Central memory CD8-positive, alpha-beta T cell (primary cell): ENCODE results near the gene WDR19.
"Not testable (repeated sequence)": the region's sequence is repeated elsewhere in the genome, so short reads cannot be mapped to it uniquely, and the experiment has no call there.

Source experiments
- ATAC-seq: fragments of 150-1000 bp; cut with Tn5 transposase; replicated peaks from 2 replicates; pipeline ENCODE4 v1.10.0; 2022; ENCODE audit warnings: mild to moderate bottlenecking, moderate FRiP score, moderate number of reproducible peaks; ENCODE audit not compliant: poor library complexity, severe bottlenecking; ENCODE audit errors: extremely low read depth
- DNase-seq, 2 donors: peaks; one replicate each; pipeline ENCODE4 v3.0.0; 2021; ENCODE audit warnings: low spot score in 2 of 2
- H3K27ac Mint-ChIP-seq: one replicate; pipeline ENCODE4 v1.8.0; 2022; ENCODE audit warnings: low read depth, mild to moderate bottlenecking, moderate library complexity, mixed read lengths
- H3K27me3 Mint-ChIP-seq: one replicate; pipeline ENCODE4 v1.8.0; 2022; ENCODE audit warnings: mixed read lengths
- H3K36me3 Mint-ChIP-seq: one replicate; pipeline ENCODE4 v1.8.0; 2022; ENCODE audit warnings: mild to moderate bottlenecking, moderate library complexity, mixed read lengths; ENCODE audit not compliant: insufficient read depth
- H3K4me1 Mint-ChIP-seq: one replicate; pipeline ENCODE4 v1.8.0; 2022; ENCODE audit warnings: mixed read lengths
- H3K4me3 Mint-ChIP-seq: one replicate; pipeline ENCODE4 v1.8.0; 2022; ENCODE audit warnings: mild to moderate bottlenecking, moderate library complexity, mixed read lengths
- H3K9me3 Mint-ChIP-seq: one replicate; pipeline ENCODE4 v1.8.0; 2022; ENCODE audit warnings: mixed read lengths

The WDR19 gene

DNA sequence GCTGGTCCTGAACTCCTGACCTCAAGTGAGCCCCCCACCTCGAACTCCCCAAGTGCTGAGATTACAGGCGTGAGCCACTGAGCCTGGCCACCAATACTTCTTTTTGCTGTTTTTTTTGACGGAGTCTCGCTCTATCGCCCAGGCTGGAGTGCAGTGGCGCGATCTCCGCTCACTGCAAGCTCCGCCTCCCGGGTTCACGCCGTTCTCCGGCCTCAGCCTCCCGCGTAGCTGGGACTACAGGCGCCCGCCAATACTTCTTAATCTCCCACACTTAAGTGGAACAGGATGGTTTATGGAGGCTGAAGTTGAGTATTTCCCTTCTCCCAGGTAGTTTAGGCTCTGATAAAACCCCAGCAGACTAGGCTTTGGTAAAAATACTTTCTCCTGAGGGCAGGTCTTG is 1.7 kb upstream of the WDR19 start:
- not testable (repeated sequence) for H3K36me3 Mint-ChIP-seq, H3K4me3 Mint-ChIP-seq, H3K27ac Mint-ChIP-seq, ATAC-seq, H3K9me3 Mint-ChIP-seq, H3K4me1 Mint-ChIP-seq, DNase-seq
- peaks cover 14% of the 10 kb centered on the region for H3K27me3 Mint-ChIP-seq

DNA sequence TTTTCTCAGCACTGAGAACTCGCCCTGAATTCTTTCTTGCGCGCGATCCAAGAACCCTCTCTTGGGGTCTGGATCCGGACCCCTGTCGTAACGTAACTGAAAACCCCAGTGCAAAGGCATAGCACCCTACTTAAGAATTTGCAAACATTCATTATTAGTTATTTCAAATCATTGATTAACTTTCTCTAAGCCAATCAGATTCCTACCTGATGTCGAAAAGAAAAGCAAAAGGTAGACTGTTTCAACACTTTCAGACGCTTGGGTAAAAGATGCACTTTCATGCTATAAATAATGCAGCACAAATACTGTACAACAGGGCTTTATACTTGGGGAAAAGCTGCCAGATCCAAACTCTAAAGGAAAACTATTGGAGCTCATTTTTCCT is 817 bp upstream of the WDR19 start:
- DNase-seq (no peak), ATAC-seq (no peak)
- peaks cover 14% of the 10 kb centered on the region for H3K27me3 Mint-ChIP-seq
- H3K4me3 Mint-ChIP-seq = no peak overlapping the region
- no peaks in the 10 kb centered on the region for H3K4me1 Mint-ChIP-seq
- H3K27ac Mint-ChIP-seq = no peak overlapping the region
- H3K9me3 Mint-ChIP-seq = no peaks in the 10 kb centered on the region
- H3K36me3 Mint-ChIP-seq = peaks cover 2% of the 10 kb centered on the region

DNA sequence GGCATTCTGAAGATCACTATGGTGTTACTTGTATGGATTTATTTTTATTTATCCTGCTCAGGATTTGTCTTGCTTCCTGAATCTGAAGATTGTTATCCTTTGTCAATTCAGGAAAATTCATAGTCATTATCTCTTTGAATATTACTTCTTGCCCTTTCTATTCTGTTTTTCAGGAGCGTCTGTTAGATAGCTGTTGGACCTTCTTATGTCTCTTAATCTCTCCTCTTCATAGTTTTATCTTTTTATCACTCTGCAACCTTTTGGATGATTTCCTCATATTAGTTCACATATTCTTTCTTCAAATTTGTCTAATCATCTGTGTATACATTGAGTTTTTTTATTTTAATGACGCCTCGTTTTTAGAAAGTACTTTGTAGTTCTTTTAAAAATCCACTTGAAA is 19.6 kb downstream of the WDR19 start:
- no peak for ATAC-seq
- Mint-ChIP-seq H3K36me3 (peaks cover 8% of the 10 kb centered on the region), H3K4me3 (no peak overlapping the region), H3K27ac (no peak overlapping the region), H3K27me3 (no peaks in the 10 kb centered on the region), H3K4me1 (no peaks in the 10 kb centered on the region), H3K9me3 (no peaks in the 10 kb centered on the region)
- no peak for DNase-seq

DNA sequence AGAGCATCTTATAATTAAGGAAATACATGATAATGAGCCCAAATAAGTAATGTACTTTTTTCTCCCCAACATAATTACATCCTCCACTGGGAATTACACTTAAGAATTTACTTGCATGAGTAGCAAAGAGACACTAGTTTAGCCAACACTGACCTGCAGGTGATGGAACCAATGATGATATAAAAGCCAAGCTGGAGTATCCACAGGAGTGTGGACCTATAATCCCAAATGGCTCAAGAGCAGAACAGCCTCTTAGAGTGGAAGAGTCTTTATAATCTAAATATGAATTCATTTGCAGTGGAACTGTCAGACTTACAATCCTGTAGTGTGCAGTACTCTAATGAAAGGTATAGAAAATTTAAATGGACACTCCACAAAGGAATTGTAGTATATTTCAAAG is 22.2 kb downstream of the WDR19 start:
- peaks cover 14% of the 10 kb centered on the region for H3K36me3 Mint-ChIP-seq
- H3K27me3 Mint-ChIP-seq = no peaks in the 10 kb centered on the region
- no peaks in the 10 kb centered on the region for H3K4me1 Mint-ChIP-seq
- DNase-seq (no peak), ATAC-seq (no peak)
- H3K9me3 Mint-ChIP-seq = no peaks in the 10 kb centered on the region
- no peak overlapping the region for H3K27ac Mint-ChIP-seq
- no peak overlapping the region for H3K4me3 Mint-ChIP-seq

DNA sequence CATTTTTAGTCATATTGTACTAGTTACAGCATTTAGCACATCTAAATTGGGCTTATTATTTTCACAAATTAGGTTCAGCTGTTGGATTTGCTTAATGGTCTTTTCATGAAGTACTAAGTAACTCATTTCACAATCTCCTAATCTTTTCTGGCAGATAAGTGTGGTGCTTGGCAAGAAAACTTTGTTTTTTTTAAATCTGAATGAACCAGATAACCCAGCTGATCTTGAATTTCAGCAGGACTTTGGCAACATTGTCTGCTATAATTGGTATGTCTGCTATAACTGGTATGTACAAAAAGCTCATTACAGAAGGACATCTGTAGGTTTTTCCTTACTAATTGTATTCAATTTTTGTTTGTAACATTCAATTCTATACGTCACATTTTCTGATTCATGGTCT is 22.7 kb downstream of the WDR19 start:
- ATAC-seq (no peak), DNase-seq (no peak)
- Mint-ChIP-seq H3K4me3 (no peak overlapping the region), H3K27me3 (no peaks in the 10 kb centered on the region), H3K36me3 (peaks cover 15% of the 10 kb centered on the region), H3K4me1 (no peaks in the 10 kb centered on the region), H3K9me3 (no peaks in the 10 kb centered on the region), H3K27ac (no peak overlapping the region)

DNA sequence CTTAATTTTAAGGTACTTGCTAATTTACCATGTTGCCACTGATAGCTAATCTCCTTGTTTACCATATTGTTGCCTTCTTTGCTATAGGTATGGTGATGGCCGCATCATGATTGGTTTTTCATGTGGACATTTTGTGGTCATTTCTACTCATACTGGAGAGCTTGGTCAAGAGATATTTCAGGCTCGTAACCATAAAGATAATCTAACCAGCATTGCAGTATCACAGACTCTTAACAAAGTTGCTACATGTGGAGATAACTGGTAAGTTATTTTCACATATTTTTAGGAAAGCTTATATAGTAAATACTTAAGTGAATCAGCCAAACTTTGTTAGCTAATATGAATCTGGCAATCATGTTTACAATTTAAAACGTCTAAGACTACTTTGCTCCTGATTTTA is 23.1 kb downstream of the WDR19 start:
- Mint-ChIP-seq H3K27me3 (no peaks in the 10 kb centered on the region), H3K4me1 (no peaks in the 10 kb centered on the region), H3K27ac (no peak overlapping the region), H3K9me3 (no peaks in the 10 kb centered on the region), H3K36me3 (peaks cover 15% of the 10 kb centered on the region), H3K4me3 (no peak overlapping the region)
- no peak for DNase-seq
- ATAC-seq = no peak

DNA sequence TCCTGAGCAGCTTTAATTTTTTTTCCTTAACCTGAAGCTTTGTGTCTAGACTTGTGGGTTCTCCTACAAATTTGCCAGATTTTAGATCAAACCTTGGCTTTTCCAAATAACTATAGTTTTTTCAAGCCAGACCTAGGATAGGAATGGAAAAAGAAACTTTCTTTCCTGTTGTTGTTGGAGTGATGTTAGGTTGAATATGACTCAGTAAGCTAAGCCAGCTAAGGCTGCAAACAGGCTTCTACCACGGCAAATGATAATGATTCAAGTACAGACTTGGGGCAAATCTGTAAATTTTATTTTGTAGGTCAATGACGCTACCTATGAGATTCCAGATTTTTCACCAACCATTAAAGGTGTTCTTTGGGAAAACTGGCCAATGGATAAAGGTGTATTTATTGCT is 45.6 kb downstream of the WDR19 start:
- Mint-ChIP-seq H3K4me3 (no peak overlapping the region), H3K27ac (no peak overlapping the region), H3K27me3 (no peaks in the 10 kb centered on the region), H3K9me3 (no peaks in the 10 kb centered on the region), H3K36me3 (peaks cover 2% of the 10 kb centered on the region), H3K4me1 (no peaks in the 10 kb centered on the region)
- DNase-seq (no peak), ATAC-seq (no peak)

DNA sequence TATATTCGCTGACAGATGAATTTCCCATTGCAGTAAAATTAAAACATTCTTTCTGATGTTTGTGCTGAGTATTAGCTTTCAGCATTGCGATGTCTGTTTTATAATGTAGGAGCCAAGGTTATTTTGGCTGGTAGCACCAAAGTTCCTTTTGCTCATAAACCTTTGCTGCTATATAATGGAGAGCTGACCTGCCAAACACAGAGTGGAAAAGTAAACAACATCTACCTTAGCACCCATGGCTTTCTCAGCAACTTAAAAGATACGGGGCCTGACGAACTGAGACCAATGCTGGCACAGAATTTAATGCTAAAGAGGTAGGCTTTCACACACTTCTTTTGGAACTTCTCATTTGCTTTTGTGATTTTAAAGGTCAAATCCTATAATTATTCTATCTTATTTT is 46.0 kb downstream of the WDR19 start:
- Mint-ChIP-seq H3K4me1 (no peaks in the 10 kb centered on the region), H3K27me3 (no peaks in the 10 kb centered on the region), H3K36me3 (peaks cover 2% of the 10 kb centered on the region), H3K27ac (no peak overlapping the region), H3K4me3 (no peak overlapping the region), H3K9me3 (no peaks in the 10 kb centered on the region)
- no peak for ATAC-seq
- no peak for DNase-seq

DNA sequence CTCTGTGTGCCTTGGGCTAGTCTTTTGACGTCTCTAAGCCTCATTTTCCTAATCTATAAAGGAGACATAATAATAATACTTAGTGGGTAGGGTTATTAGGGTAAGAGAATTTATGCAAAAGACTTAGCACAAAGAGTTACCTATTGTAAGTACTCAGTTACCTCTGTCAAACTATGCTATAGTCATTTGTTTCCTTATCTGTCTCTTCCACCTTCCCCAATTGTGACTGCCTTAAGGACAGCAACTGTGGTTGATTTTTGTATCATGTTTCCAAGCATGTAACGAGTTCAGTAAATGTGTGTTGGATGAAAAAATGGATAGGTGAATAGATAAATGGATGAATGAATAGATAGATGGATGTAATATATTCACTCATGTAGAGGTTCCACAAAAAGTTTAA is 48.1 kb downstream of the WDR19 start:
- Mint-ChIP-seq H3K4me1 (no peaks in the 10 kb centered on the region), H3K9me3 (no peaks in the 10 kb centered on the region), H3K27me3 (no peaks in the 10 kb centered on the region), H3K4me3 (no peak overlapping the region), H3K36me3 (peaks cover 3% of the 10 kb centered on the region), H3K27ac (no peak overlapping the region)
- ATAC-seq (no peak), DNase-seq (no peak)

DNA sequence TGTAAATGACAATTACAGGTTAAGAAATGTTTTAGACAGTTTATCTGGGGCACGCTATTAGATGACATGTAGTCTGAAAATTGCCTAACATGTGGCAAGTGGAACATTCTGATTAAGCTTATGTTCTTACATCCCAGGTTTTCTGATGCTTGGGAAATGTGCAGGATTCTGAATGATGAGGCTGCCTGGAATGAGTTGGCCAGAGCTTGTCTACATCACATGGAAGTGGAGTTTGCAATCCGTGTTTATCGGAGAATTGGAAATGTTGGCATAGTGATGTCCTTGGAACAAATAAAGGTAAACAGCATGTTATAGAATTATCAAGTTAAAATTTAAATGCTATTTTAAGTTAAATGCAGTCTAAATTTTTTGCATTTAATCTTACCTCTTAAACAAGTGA is 49.3 kb downstream of the WDR19 start:
- Mint-ChIP-seq H3K36me3 (peaks cover 4% of the 10 kb centered on the region), H3K27ac (no peak overlapping the region), H3K27me3 (no peaks in the 10 kb centered on the region), H3K4me1 (no peaks in the 10 kb centered on the region), H3K9me3 (no peaks in the 10 kb centered on the region), H3K4me3 (no peak overlapping the region)
- no peak for ATAC-seq
- no peak for DNase-seq

DNA sequence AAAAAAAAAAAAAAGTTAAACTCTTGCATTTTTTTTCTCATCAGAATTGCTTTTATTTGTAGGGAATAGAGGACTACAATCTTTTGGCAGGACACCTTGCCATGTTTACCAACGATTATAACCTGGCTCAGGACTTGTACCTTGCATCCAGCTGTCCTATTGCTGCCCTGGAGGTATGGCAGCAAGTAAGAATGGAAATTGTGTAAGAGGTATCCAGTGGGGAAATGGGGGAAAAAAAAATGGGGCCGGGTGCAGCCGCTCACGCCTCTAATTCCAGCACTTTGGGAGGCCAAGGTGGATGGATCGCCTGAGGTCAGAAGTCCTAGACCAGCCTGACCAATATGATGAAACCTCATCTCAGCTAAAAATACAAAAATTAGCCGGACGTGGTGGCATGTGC is 49.8 kb downstream of the WDR19 start:
- ATAC-seq (no peak), DNase-seq (no peak)
- Mint-ChIP-seq H3K27ac (no peak overlapping the region), H3K36me3 (peaks cover 2% of the 10 kb centered on the region), H3K4me3 (no peak overlapping the region), H3K4me1 (no peaks in the 10 kb centered on the region), H3K9me3 (no peaks in the 10 kb centered on the region), H3K27me3 (no peaks in the 10 kb centered on the region)

DNA sequence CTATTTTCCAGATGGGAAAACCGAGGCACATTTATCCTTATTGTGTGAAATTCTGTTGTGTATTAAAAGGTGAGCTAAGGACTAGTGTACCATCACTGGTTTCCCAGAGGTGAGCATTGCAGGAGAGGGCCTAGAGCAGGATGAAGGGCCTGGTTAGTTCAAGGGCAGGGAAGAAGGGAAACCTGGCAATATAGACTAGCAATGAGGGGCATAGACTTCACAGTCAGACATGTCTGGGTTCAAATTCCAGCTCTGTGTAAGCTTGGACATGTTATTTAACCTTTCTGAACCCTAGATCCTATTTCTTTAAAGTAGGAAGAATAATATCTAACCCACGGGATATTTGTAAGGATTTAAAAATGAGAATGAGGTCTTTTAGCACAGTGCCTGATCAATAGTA is 50.8 kb downstream of the WDR19 start:
- ATAC-seq (no peak), DNase-seq (no peak)
- no peaks in the 10 kb centered on the region for H3K4me1 Mint-ChIP-seq
- H3K27me3 Mint-ChIP-seq = no peaks in the 10 kb centered on the region
- H3K9me3 Mint-ChIP-seq = no peaks in the 10 kb centered on the region
- no peak overlapping the region for H3K4me3 Mint-ChIP-seq
- no peak overlapping the region for H3K27ac Mint-ChIP-seq
- peaks cover 2% of the 10 kb centered on the region for H3K36me3 Mint-ChIP-seq

DNA sequence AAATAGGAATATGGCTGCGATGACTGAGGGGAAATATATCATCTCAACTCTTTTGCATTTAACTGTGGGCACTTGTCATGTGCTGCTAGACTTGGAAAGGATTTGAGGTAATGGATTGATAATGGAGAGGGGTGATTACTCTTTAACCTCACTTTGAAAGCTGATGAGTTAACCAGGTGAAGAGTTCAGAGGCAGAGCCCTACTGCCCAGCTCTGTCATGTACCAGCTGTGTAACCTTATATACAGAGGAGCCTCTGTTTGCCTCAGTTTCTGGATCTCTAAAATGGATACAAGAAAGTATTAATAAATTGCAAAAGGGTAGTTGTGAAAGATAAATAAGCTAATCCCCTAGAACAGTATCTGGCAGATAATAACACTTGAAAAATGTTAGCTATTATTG is 51.5 kb downstream of the WDR19 start:
- no peak for ATAC-seq
- H3K4me1 Mint-ChIP-seq = no peaks in the 10 kb centered on the region

DNA sequence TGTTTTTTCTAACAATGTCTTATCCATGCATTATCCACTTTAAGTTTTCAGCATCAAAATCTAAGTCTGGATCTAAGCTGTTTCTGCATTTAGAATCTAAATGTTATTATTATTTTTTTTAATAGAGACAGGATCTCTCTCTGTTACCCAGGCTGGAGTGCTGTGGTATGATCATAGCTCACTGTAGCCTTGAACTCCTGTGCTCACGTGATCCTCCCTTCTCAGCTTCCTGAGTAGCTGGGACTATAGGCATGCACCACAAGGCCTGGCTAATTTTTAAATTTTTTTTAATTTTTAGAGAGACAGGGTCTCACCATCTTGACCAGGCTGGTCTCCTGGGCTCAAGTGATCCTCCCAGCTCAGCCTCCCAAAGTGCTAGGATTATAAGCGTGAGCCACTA is 52.7 kb downstream of the WDR19 start:
- Mint-ChIP-seq H3K27me3 (no peaks in the 10 kb centered on the region), H3K27ac (no peak overlapping the region), H3K4me1 (no peaks in the 10 kb centered on the region), H3K36me3 (peaks cover 2% of the 10 kb centered on the region), H3K9me3 (no peaks in the 10 kb centered on the region), H3K4me3 (no peak overlapping the region)
- no peak for DNase-seq
- no peak for ATAC-seq

More for the DNA sequence above, 51.5 kb downstream of the WDR19 start:
- Mint-ChIP-seq H3K4me3 (no peak overlapping the region), H3K27ac (no peak overlapping the region), H3K9me3 (no peaks in the 10 kb centered on the region), H3K27me3 (no peaks in the 10 kb centered on the region), H3K36me3 (peaks cover 2% of the 10 kb centered on the region)
- no peak for DNase-seq
